HG03439 (cell line): ENCODE results near the gene UQCRQ.

Source experiments
- ATAC-seq: cut with Tn5 transposase; IDR thresholded peaks from one replicate; pipeline ENCODE4 v1.9.1; 2021; ENCODE audit warnings: mild to moderate bottlenecking, moderate library complexity; ENCODE audit not compliant: unreplicated experiment

UQCRQ gene

DNA sequence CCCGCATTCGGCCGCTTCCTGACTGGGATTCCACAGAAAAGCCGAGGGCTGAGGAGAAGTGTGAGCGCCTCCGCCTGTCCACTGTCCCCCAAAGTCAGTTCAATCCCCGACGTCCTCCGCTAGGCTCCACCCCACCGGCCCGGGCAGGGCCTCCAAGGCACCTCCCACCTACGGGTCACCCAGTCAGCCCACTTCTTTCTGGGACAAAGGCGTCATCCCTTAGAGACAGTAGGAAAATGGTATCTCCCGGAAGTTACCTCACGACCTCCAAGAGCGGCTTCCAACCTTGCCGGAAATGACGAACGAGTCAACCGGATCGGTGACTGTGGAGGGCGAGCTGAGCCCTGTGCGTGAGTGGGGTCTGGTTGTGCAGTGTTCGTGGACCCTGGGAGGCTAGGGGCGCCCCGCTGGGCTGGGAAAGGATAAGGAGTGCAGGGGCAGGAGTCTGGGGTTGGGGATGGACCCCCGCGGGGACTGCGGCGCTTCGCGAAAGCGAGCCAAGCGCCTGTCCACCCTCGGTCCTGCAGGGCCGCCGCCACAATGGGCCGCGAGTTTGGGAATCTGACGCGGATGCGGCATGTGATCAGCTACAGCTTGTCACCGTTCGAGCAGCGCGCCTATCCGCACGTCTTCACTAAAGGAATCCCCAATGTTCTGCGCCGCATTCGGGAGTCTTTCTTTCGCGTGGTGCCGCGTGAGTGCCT lies at the start of gene UQCRQ, which contains the start of gene GDF9:
Gene UQCRQ, plus strand, starts transcription at position 301 of the 704 bp plus-strand sequence. Its CDS starts 240 bp downstream, at position 541.
Gene GDF9, minus strand, starts transcription at position 128 of the 704 bp plus-strand sequence. CDS start 1,936 bp downstream, outside the sequence.
- ATAC-seq = peak; percentile 97

DNA sequence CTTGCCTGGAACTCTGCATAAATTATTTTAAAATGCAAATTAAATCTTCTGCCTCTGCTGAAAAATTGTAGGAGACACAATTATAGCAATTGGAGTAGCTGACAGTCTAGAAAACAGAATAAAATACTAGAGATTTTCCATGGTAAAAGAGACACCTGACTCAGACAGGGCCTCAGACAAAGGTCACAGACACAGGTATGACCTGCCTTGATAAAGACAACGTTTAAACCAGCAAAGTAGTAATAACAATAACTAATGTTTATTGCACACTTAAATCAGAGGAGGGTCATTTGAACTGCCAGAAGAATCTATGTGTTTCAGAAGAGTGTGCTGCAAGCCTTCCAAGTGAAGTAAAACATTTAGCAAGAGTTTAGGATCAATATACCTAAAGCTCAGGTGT lies 49.4 kb upstream of the UQCRQ start:
- no peak for ATAC-seq

DNA sequence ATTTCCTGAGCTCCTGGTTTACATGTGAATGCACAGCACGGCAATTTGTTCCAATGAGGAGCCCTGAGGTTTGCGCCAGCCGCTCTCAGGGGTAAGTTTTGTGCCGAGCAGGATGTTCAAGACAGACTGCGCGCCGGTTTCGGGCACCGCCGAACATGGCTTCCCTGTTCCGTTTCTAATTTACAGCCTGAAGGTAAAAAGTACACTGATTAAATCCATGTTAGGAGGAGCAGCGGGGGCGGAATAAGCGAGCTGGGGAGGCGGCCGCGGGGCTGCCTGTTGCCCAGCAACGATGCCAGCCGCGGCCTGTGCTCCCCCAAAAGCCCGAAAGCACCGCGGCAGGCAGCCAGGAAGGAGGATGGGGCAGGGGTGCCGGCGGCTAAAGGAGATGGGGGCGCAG lies 47.0 kb upstream of the UQCRQ start:
- no peak for ATAC-seq

DNA sequence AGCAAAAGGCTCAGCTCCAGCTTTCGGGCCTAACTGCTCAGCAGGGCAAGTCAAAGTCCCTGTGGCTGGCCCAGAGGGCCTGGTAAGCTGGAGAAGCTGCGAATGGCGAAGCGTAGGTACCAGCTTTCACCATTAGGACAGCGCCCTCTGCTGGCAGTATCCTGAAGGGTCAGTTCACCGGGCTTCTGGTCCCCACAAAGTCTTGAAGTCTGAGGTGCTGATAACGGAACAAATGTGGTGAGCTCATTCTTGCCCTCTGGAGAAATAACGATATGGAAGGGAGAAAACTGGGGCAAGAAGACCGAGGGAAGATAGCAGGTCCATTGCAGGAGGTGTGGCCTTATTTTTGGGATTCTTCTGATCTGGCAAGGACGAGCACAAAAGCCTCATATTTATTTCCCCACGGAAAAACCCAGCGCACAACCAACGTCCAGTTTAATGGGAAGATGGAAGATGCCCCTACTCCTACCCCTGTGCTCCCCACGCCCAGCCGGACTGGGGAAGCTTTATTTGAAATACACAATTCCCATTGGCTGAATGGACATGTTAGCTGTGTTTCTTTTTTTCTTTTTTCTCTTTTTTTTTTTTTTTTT lies 46.2 kb upstream of the UQCRQ start:
- peak; percentile 71 for ATAC-seq

DNA sequence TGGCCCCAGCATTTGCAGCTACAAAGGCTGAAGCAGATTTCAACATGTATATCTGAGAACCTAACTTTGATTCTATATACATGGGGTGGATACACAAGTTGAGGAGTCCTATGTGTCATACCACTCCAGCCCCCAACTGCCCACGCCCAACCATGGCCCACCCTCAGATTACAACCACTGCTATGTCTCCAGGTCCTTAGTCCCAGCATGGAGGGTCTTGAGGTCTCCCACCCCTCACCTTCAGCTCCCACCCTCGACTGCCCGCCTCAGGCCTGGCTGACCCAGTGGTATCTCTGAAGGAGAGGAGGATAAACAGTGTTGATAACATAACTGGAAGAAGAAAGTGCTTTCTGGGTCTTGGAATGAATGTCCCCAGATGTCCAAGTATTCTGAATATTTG lies 45.1 kb upstream of the UQCRQ start:
- ATAC-seq = no peak

DNA sequence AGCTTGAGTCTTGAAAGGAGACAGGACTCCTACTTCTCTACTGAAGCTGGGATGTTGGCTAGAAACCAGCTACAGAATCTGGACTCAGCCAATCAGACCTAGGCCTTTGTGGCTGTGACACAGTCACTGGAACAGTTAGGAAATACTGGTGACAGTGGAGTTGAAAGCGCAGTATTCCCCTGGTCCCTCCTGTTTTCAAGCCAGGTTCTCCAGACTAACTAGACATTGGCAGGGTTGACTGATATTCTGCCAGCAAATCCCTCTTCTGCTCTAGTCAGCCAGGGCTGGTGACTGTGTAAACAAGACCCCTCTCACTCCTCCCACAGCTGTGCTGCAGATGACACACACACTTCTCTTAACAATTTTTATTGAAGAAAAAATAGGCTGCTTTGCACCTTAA lies 44.7 kb upstream of the UQCRQ start:
- no peak for ATAC-seq

DNA sequence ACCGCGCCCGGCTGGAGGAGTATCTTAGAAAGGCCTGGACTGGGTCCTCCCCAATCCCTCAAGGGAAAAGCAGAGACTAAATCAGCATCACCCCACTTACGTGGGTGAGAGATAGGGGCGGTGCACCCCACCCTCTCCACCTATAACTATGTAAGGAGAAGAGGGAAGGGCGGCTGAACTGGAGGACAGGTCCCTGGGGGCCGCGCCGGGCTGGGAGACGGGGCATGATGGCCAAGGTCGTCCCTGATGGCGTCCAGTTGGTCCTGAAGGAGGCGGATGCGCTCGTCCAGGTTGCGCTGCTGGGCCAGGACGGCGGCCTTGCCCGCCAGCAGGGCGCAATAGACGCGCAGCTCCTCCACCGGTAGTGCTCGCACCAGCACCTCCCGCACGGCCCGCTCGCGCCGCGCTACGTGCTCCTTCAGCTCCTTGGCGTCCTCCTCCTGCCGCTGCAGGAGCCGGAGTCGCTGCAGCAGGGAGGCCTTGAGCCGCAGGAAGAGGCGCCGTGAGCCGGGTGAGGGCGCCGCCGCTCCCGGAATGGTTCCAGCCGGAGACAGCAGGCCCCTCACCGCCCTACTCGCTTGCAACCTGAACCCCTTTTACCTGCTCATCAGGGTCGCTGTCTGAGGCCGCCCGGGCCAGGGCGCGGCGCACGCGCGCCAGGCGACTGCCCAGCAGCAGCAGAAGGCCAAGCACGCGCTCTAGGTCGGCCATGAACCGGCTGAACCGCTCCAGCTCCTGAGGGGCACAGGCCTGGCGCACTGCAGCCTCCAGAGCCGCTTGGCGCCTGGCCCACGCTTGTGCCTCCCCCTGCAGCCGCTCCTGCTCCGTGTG lies 43.6 kb upstream of the UQCRQ start:
- no peak for ATAC-seq

DNA sequence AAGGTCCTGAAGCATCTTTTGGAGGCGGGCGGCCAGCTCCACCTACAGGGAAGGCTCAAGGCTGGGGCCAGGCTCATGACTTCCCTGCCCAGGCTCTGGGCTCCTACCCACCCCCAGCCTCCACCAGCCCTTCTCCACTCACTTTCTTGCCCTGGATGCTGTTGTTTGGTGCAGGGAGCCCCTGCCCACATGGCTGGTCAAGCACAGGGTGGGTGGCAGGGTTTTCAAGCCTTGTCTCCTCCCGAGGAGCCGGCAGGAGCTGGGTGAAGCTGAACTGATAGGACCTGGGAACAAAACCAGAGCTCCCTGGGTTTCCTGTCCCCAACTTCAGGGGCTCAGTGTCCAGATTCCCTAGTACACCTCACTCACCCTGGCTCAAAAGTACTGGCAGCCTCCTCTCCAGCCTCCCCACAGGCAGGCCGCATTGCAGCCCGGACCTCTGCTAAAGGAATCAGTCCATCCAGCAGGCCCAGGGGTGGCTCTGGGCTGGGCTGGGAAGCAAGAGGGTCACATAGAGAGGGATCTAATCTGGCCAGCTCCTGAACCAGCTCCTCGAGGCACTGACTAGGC lies 42.9 kb upstream of the UQCRQ start:
- no peak for ATAC-seq

DNA sequence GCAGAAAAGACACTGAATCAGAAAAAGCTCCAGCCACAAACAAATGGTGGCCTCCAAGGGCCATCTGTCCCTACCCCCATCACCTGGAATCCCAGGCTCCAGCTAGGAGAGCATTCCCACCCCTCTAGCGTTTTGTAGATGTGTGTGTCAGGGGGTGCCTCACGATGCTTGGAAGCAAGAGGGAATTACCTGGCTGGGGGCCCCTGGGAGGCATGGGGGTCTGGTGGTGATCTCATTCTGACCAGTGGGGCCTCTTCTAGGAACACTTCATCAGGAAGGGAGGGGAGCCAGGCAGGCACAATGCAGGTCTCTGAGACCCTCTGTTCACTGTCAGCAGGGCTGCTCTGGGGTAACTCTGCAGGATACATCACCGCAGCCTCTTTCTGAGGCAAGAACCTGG lies 42.0 kb upstream of the UQCRQ start:
- no peak for ATAC-seq

DNA sequence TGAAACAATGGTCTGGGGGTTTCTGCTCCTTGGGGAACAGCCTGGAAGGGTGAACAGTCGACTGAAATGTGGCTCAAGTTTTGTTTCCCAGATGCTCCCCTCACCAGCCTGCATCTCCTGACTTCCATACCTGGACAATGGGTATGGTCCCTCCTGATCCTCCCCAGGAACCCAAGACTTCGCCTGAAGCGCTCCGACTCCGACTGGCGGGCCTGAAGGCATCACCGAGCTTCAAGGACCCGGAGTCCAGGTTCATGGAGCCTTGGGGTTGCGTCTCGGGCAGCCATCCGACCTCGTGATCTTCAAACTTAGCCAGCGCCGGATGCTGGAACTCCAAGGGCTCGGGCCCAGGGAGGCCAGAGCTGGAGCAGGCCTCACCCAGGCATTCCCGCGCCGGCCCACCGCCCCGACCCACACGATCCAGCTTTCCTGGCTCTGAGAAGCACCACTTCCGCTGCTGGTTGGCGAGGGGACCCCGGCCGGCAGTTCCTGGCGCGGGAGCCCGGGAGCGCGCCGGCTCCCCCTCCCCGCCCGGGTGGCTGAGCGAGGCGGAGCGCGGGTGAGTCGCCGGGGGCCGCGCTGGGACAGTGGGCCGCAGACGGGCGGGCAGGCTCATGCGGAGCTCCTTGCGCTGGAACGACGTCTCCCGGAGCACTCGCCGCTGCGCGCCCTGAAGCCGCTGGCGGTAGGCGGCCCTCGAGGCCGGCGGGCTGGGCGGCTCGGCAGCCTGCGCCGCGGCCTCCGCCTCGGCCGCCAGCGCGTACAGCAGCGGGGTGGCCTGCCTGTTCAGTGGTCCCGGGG lies 41.2 kb upstream of the UQCRQ start:
- ATAC-seq = no peak

DNA sequence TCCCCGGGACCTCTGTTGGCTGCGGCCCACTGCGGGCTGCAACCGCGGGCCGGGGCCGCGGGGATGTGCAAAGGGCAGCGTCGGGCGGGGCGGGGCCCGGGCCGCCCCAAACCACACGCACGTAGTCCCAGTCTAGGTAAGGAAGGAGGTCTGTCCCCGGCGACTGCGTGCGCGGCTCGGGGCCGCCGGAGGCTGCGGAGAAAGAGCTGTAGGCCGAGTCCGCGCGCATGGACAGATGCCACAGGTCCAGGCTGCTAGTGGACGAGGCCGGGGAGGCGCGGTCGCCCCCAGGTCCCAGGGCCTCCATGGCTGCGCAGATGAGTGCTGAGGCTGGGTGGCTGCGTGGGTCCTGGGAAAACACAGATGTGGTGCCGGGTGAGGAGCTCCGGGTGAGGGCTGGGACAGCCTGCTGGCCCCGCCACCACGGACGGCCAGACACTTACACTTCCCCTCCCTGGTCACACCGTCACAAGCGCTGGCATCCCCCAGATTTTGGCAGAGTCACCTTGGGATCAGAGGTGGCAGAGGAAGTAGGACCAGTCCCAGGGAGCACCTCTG lies 40.5 kb upstream of the UQCRQ start:
- no peak for ATAC-seq

DNA sequence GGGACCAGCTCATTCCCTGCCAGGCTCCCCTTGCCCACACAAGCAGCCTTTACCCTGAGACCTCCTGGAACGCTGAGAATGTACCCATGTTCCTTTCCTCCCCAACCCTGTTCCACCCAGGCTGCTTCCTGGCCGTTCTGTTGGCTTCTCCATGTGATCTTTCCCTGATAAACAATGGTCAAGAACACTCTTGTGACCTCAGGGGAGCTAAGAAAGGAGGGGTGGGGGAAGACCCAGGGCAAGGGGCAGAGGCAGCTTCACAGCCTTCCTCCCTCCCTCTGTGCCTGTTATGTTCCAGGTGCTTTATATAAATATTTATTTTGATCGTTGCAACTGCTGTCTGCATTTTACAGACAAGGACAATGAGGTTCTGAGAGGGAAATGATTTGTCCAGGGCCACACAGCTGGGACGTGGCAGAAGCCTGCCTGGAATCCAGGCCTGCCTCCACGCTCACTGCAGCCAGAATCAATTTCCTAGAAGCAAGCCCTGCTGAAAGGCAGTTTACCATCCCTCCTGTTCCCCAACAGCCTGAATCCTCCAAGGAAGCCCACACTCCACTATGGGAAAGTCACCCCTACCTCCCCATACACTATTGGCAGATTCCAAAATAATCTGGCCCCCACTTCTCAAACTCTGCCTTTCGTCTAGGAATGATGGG lies 39.9 kb upstream of the UQCRQ start:
- ATAC-seq = no peak

DNA sequence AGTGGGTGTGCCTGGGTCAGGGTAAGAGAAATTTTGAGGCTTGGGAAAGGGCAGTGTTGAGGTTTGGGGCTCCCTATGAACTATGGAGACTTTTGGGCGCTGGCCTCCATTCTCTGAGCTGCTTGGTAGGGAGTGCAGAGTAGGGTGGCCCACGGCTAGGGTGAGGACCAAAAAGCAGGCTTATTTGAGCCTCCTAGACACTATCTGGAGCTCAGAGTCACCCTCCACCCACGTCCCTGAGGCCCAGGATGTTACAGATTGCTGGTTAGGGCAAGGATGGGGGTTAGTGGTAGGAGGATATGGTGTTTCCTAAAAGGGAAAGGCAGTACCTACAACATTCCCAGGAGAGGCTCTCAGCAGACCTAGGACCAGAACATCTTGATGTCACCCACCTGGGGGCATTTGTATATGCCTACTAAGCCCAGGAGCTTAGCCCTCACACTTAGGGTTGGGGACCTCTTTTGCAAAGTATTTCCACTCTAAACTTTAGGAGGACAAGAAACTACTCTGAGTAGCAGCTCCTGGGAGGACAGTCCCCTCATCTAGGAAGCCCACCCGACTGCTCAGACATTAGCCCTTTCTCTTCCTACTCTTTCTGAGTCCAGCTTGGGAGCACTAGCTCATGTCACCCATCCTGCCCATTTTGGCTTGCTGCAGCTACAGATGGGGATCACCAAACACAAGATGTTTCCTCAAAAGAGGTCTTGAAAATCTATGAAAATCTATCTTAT lies 38.3 kb upstream of the UQCRQ start:
- no peak for ATAC-seq

DNA sequence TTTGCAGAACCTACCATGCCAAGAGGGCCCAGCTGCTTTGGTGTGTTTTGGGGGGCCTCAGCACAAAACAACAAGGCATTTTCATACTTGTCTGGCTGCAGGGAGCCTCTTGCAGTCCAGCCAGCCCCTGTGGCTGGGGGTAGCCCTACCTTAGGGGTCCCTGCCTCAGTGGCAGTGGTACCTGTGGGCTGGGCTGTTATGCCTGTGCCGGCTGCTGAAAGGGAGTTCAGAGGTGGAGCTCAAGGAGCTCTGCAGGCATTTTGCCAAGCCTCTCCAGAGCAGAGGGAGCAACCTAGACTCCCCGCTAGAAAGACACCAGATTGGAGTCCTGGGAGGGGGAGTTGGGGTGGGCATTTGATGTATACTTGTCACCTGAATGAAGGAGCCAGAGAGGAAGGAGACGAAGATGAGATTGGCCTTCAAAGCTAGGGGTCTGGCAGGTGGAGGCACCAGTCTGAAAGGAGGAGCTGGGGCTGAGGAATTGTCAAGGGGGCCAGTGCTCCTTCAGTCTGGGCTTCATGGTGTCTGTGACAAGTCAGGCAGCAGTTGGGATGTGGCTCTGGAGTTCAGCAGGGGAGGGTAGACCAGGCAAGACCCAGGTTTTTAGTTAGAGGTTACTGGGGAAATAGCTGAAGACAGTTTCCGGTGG lies 37.5 kb upstream of the UQCRQ start:
- ATAC-seq = no peak

DNA sequence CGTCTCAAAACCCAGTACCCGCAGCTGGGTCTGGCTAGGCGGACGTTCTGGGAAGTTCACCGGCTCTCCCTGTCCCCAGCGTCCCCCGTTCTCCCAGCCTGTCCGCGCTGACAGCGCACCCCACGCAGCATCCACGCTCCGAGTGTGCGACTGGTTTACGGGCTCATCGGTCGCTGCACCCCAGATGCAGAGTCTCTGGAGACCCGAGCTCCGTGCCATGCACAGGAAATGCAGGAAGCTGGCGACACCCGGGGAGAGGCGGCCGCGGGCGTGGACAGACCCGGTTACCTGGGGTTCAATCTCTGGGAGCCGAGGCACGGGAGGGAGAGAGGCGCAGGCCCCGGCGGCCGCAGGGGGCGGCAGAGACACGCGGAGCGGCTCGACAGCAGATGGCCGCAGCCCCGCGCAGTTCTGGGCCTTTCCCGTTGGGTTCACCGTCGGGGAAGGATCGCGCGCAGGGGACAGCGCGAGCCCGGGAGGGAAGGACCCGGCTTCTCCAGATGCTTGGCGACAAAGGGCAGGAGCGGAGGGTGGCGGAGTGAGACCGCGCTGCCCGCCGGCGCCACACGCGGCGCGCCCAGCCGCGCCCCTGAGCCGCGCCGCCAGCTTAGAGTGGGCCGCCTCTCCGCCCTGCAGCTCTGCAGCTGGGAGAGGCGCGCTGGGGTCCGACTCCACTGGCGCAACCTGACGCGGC lies 36.6 kb upstream of the UQCRQ start:
- ATAC-seq = peak; percentile 64

DNA sequence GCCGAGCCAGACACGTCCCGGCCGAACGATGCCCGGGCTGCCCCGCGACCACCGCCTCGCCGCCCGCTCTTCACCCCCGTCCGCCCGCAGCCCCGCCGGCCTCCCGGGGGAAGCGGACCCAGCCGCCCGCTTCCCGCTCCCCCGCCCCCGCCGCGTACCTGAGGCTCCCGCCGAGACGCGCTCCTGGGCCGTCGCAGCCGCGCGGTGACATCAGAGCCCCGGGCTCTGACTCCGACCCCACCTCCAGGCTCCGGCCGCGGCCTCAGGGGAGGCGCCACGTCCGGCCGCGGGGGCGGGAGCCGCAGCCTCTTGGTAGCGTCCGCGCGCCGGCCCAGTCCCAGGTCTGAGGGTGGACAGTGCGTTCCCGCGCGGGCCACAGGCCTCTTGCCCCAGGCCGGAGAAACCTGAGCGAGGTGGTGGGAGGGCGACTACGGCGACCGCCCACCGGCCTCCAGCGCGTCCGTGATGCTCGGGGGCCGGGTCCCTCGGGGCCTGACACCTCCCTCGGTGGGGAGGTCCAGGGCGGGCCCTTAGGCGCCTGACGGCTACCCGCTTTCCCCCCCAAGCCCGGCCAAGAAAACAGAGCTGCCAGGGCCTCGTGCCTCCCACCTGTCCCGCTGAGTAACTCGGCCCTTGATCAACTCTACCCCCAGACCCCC lies 35.9 kb upstream of the UQCRQ start, which contains the start of gene SHROOM1:
Gene SHROOM1, minus strand, starts transcription at position 212 of the 659 bp plus-strand sequence. CDS start 4,507 bp downstream, outside the sequence.
- peak; percentile 77 for ATAC-seq

DNA sequence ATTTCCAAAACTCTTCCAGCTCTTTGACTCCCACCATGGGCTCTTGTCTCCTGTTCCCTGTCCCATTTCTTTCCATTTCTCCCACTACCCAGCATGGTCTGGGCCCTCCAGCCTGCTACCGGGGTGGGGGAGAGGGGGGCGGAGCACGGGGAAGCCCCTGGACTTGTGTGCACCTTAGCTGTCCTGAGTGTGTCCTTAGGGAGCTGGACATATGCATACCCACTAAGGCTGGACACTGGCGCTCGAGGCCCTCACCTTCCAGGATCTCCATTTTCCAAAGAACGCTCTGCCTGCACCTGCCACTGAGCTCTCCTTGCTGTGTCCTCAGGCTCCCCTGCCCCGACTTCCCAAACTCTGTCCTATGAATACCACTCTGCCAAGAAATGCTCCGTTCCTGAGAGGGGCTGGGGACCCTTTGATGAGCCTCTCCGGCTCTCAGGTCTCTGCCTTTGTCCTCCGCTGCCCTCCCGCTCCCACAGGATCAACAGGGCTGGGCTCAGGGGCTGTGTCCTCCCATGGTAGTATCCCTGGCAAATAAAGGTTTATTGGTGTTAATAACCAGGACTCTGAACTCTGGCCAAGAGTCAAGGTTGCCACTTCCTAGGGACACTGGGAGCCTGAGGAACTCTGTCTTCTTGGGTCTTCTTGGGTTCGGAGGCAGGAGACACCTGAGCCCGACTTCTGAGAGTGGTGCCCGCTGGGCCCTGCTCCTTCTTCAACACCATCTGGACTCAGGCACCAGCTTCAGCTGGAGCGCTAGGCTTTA lies 35.2 kb upstream of the UQCRQ start:
- ATAC-seq = no peak
